H1 (cell line): ENCODE data around the gene MEST. TPM values are rescaled to one million over a fixed set of nuclear protein-coding genes. Genes with fewer than 3 reads are reported as not detected.

Source experiments
- CTCF ChIA-PET: fragments of 300-600 bp; sonication (Branson Sonifier 250); formaldehyde crosslinking; loops from one replicate; lab custom pipeline; 2021; ENCODE audit not compliant: partially characterized antibody; lab: Charles Lee
- POLR2A ChIA-PET: fragments of 300-600 bp; sonication (Branson Sonifier 250); formaldehyde crosslinking; loops from one replicate; lab custom pipeline; 2021; ENCODE audit warnings: inconsistent platforms; ENCODE audit not compliant: partially characterized antibody; lab: Charles Lee
- DNase-seq, 2 experiments: peaks; one replicate each; pipeline versions ENCODE4 v3.0.0 to v3.0.0-alpha.2; 2010 to 2022; ENCODE audit warnings: low spot score in 2 of 2, low read depth in 1 of 2, mixed read lengths in 1 of 2
- FAIRE-seq: peaks from 2 replicates; lab custom pipeline; 2011; peaks lifted over from hg19 to GRCh38; lab: Jason Lieb, UNC
- H2AFZ ChIP-seq: 2 replicates; pipeline ENCODE4 v1.8.1; 2012; ENCODE audit warnings: low read length, inconsistent platforms
- H2AK5ac ChIP-seq: 2 replicates; pipeline ENCODE4 v1.6.1; 2013; ENCODE audit warnings: low read depth, low read length
- H2BK120ac ChIP-seq: replicated peaks from 2 replicates; pipeline ENCODE3; 2013; ENCODE audit warnings: low read depth, low read length, inconsistent platforms
- H2BK12ac ChIP-seq: 2 replicates; pipeline ENCODE4 v1.6.1; 2013; ENCODE audit warnings: low read depth, low read length
- H2BK15ac ChIP-seq: 2 replicates; pipeline ENCODE4 v1.6.1; 2013; ENCODE audit warnings: low read length
- H2BK20ac ChIP-seq: 2 replicates; pipeline ENCODE4 v1.6.1; 2013; ENCODE audit warnings: low read length
- H2BK5ac ChIP-seq: 2 replicates; pipeline ENCODE4 v1.6.1; 2013; ENCODE audit warnings: low read depth, low read length
- H3K14ac ChIP-seq: 2 replicates; pipeline ENCODE4 v1.6.1; 2013; ENCODE audit warnings: inconsistent platforms; ENCODE audit not compliant: insufficient read length
- H3K18ac ChIP-seq: 2 replicates; pipeline ENCODE4 v1.6.1; 2013; ENCODE audit warnings: low read length; ENCODE audit errors: extremely low read depth
- H3K23ac ChIP-seq: 2 replicates; pipeline ENCODE4 v1.6.1; 2013; ENCODE audit warnings: inconsistent platforms; ENCODE audit not compliant: insufficient read length
- H3K23me2 ChIP-seq: 2 replicates; pipeline ENCODE4 v1.6.1; 2013; ENCODE audit warnings: low read depth, low read length
- H3K27ac ChIP-seq: 2 replicates; pipeline ENCODE4 v1.6.1; 2011; ENCODE audit warnings: low read depth, low read length, inconsistent platforms
- H3K27me3 ChIP-seq, 4 experiments: replicated peaks in 1 of 4; 1 replicate in 1 of 4; 2 replicates in 3 of 4; pipeline versions ENCODE4 v1.6.1 to v1.8.1; 2011 to 2013; ENCODE audit warnings: low read length in 3 of 4, mild to moderate bottlenecking in 3 of 4, inconsistent platforms in 2 of 4, mixed read lengths in 2 of 4, moderate library complexity in 1 of 4; ENCODE audit not compliant: control insufficient read depth in 3 of 4, insufficient read depth in 3 of 4; ENCODE audit errors: extremely low read depth in 1 of 4
- H3K36me3 ChIP-seq, 4 experiments: 2 replicates each; pipeline versions ENCODE4 v1.6.1 to v1.8.1; 2011 to 2013; ENCODE audit warnings: mild to moderate bottlenecking in 4 of 4, low read length in 3 of 4, moderate library complexity in 2 of 4, control low read depth in 1 of 4, inconsistent platforms in 1 of 4; ENCODE audit not compliant: insufficient read depth in 4 of 4, control insufficient read depth in 2 of 4
- H3K4ac ChIP-seq: replicated peaks from 2 replicates; pipeline ENCODE3; 2013; ENCODE audit warnings: low read length, low read depth, mixed read lengths, inconsistent platforms; ENCODE audit not compliant: insufficient read length
- H3K4me1 ChIP-seq, 4 experiments: replicated peaks in 1 of 4; 1 replicate in 1 of 4; 2 replicates in 3 of 4; pipeline versions ENCODE4 v1.6.1 to v1.8.1; 2011 to 2013; ENCODE audit warnings: low read length in 3 of 4, inconsistent platforms in 2 of 4, mixed read lengths in 1 of 4; ENCODE audit not compliant: insufficient read depth in 4 of 4, control insufficient read depth in 3 of 4
- H3K4me2 ChIP-seq, 2 experiments: 2 replicates each; pipeline versions ENCODE4 v1.6.1 to v1.8.1; 2011 to 2013; ENCODE audit warnings: low read depth in 2 of 2, low read length in 2 of 2, control low read depth in 1 of 2, inconsistent platforms in 1 of 2, mild to moderate bottlenecking in 1 of 2; ENCODE audit not compliant: insufficient read depth in 1 of 2
- H3K4me3 ChIP-seq, 4 experiments: fragments of 200-600, 300-600 bp in 1 of 4; sonication (generic), shearing (Covaris generic), sonication (Bioruptor Twin) in 1 of 4; 2 replicates each; pipeline versions ENCODE4 v1.5.1 to v1.8.1; 2011 to 2016; ENCODE audit warnings: low read length in 4 of 4, low read depth in 3 of 4, control low read depth in 2 of 4, inconsistent platforms in 2 of 4, mild to moderate bottlenecking in 2 of 4, mixed read lengths in 1 of 4, moderate library complexity in 1 of 4; ENCODE audit not compliant: insufficient read depth in 2 of 4; ENCODE audit errors: extremely low read depth in 1 of 4
- H3K56ac ChIP-seq: replicated peaks from 2 replicates; pipeline ENCODE3; 2013; ENCODE audit warnings: low read depth, mild to moderate bottlenecking, mixed read lengths, low read length, inconsistent platforms; ENCODE audit not compliant: insufficient read length
- H3K79me1 ChIP-seq: 2 replicates; pipeline ENCODE4 v1.6.1; 2013; ENCODE audit warnings: low read depth, low read length, control low read depth
- H3K79me2 ChIP-seq, 2 experiments: 2 replicates each; pipeline versions ENCODE4 v1.6.1 to v1.8.1; 2012 to 2013; ENCODE audit warnings: low read length in 2 of 2, mild to moderate bottlenecking in 2 of 2, inconsistent platforms in 1 of 2; ENCODE audit not compliant: insufficient read depth in 2 of 2, control insufficient read depth in 1 of 2
- H3K9ac ChIP-seq, 4 experiments: replicated peaks in 1 of 4; 1 replicate in 1 of 4; 2 replicates in 3 of 4; pipeline versions ENCODE4 v1.6.1 to v1.8.1; 2011 to 2013; ENCODE audit warnings: low read depth in 3 of 4, low read length in 3 of 4, control low read depth in 2 of 4, mild to moderate bottlenecking in 2 of 4, moderate library complexity in 2 of 4, inconsistent platforms in 1 of 4; ENCODE audit errors: extremely low read depth in 1 of 4
- H3K9me3 ChIP-seq, 2 experiments: 2 replicates each; pipeline versions ENCODE4 v1.6.1 to v1.8.1; 2012 to 2013; ENCODE audit warnings: mild to moderate bottlenecking in 2 of 2, moderate library complexity in 2 of 2, control low read depth in 1 of 2, inconsistent platforms in 1 of 2, low read depth in 1 of 2, low read length in 1 of 2, mixed read lengths in 1 of 2; ENCODE audit not compliant: insufficient read depth in 2 of 2
- H4K20me1 ChIP-seq, 2 experiments: replicated peaks in 1 of 2; 2 replicates each; pipeline versions ENCODE3 to v1.8.1; 2011 to 2013; ENCODE audit warnings: inconsistent platforms in 2 of 2, low read length in 2 of 2, mild to moderate bottlenecking in 1 of 2; ENCODE audit not compliant: insufficient read depth in 2 of 2, control insufficient read depth in 1 of 2
- H4K5ac ChIP-seq: 2 replicates; pipeline ENCODE4 v1.6.1; 2013; ENCODE audit warnings: low read length, low read depth, mixed read lengths, inconsistent platforms; ENCODE audit not compliant: insufficient read length
- H4K8ac ChIP-seq: 2 replicates; pipeline ENCODE4 v1.8.0; 2013; ENCODE audit warnings: mild to moderate bottlenecking, moderate library complexity, low read length, inconsistent platforms; ENCODE audit not compliant: insufficient read depth; ENCODE audit errors: extremely low read depth
- H4K91ac ChIP-seq: replicated peaks from 2 replicates; pipeline ENCODE3; 2013; ENCODE audit warnings: low read length, mixed read lengths, inconsistent platforms; ENCODE audit not compliant: insufficient read length
- BACH1 ChIP-seq: IDR thresholded peaks from 2 replicates; pipeline ENCODE4 v1.6.1; 2012; ENCODE audit warnings: low read length, improper control_type of control experiment
- CEBPB ChIP-seq: IDR thresholded peaks from 2 replicates; pipeline ENCODE4 v1.6.1; 2012; ENCODE audit warnings: low read depth, low read length
- CHD2 ChIP-seq: IDR thresholded peaks from 2 replicates; pipeline ENCODE4 v1.6.1; 2012; ENCODE audit warnings: low read length, improper control_type of control experiment
- GABPA ChIP-seq: IDR thresholded peaks from 2 replicates; pipeline ENCODE4 v1.6.1; 2011; ENCODE audit warnings: mild to moderate bottlenecking, low read length, moderate library complexity, borderline replicate concordance; ENCODE audit not compliant: insufficient read depth
- MAFK ChIP-seq: IDR thresholded peaks from 2 replicates; pipeline ENCODE4 v1.6.1; 2012; ENCODE audit warnings: low read depth, mild to moderate bottlenecking, improper control_type of control experiment, low read length
- MAX ChIP-seq: IDR thresholded peaks from 2 replicates; pipeline ENCODE4 v1.6.1; 2012; ENCODE audit warnings: inconsistent platforms
- NANOG ChIP-seq: IDR thresholded peaks from 2 replicates; pipeline ENCODE4 v1.6.1; 2011; ENCODE audit warnings: low read length, low read depth, mild to moderate bottlenecking, inconsistent platforms; ENCODE audit not compliant: insufficient read depth, poor library complexity, severe bottlenecking
- NRF1 ChIP-seq: IDR thresholded peaks from 2 replicates; pipeline ENCODE4 v1.6.1; 2011; ENCODE audit warnings: mild to moderate bottlenecking, low read depth, low read length, improper control_type of control experiment
- SP2 ChIP-seq: IDR thresholded peaks from 2 replicates; pipeline ENCODE4 v1.6.1; 2012; ENCODE audit warnings: mild to moderate bottlenecking, low read length, inconsistent platforms
- SRF ChIP-seq: IDR thresholded peaks from 2 replicates; pipeline ENCODE4 v1.6.1; 2011; ENCODE audit warnings: mild to moderate bottlenecking, low read depth, low read length, moderate library complexity
- SUZ12 ChIP-seq: fragments of 200-600 bp; sonication (generic); IDR thresholded peaks from 2 replicates; pipeline ENCODE4 v1.6.1; 2012; ENCODE audit warnings: mild to moderate bottlenecking, inconsistent platforms, low read length, moderate library complexity, mixed read lengths
- TEAD4 ChIP-seq: IDR thresholded peaks from 2 replicates; pipeline ENCODE4 v1.6.1; 2012; ENCODE audit warnings: low read depth, low read length, inconsistent platforms, mixed read lengths
- WGBS, 2 experiments: shearing (Covaris generic) in 1 of 2; methylation state at CpG; one replicate each; pipeline versions ENCODE4 v1.1.6 to v1.1.7; 2013 to 2015; ENCODE audit warnings: low lambda C conversion rate in 2 of 2, mixed read lengths in 2 of 2, inconsistent platforms in 1 of 2, low coverage in 1 of 2, missing lambda C conversion rate in 1 of 2; ENCODE audit not compliant: insufficient replicate concordance in 2 of 2, insufficient coverage in 1 of 2, insufficient read length in 1 of 2; ENCODE audit errors: extremely low coverage in 1 of 2, missing lambda C conversion rate in 1 of 2; 5-methylcytosine and 5-hydroxymethylcytosine counted together
- polyA plus RNA-seq, 7 experiments: library from polyadenylated mRNA; depleted of rRNA in 3 of 7; stranded (reverse) in 5 of 7; unstranded in 2 of 7; fragments of >200 nt in 5 of 7; fragments of 200-250 nt in 2 of 7; gene quantifications; 1 replicate in 5 of 7; 2 replicates in 1 of 7; 4 replicates in 1 of 7; pipeline versions ENCODE4 v1.2.1 to v1.2.3, GENCODE V29; 2011 to 2013; ENCODE audit warnings: missing spikeins in 2 of 7, mixed read lengths in 2 of 7
- total RNA-seq: library from RNA; stranded (reverse); fragmentation: NEBNext Ultra II Directional; extraction: Animal tissue kit (Norgen Biotek cat#: 25700); gene quantifications from 2 replicates; pipeline ENCODE4 v1.2.1, GENCODE V29; 2021

Gene MEST
- total and polyA plus RNA-seq, 2 of the 8 experiments (the other 6 are each of a cell fraction or from before 2014, with no cell fraction given): 176 to 269 TPM

GRCh38 chr7:130444234-130444633 lies 47.7 kb upstream of the MEST start:
- ChIA-PET POLR2A (no interaction called here), CTCF (interaction anchor here (0.8 kb wide), 1 partner anchor 8 kb away, joined by 3 read pairs; no protein-coding TSS in a partner anchor)
- no peak overlapping the region for H3K4me3 ChIP-seq
- H4K5ac ChIP-seq: no peak overlapping the region
- H3K4ac ChIP-seq: no peak overlapping the region
- H3K4me1 ChIP-seq: peaks cover 5 to 12% (median 7%) of the 10 kb centered on the region in 4 experiments; a peak in 6 of 7 replicates
- H3K36me3 ChIP-seq: no peaks in the 10 kb centered on the region
- no peak overlapping the region for H2BK5ac ChIP-seq
- H4K91ac ChIP-seq: no peak overlapping the region
- no peak overlapping the region for H3K14ac ChIP-seq
- H3K4me2 ChIP-seq: no peak overlapping the region
- TF ChIP-seq TEAD4 (no peak), SUZ12 (no peak), SRF (no peak), NANOG (no peak), MAX (no peak), NRF1 (no peak), MAFK (no peak), CHD2 (no peak), CEBPB (no peak), GABPA (no peak), BACH1 (no peak), SP2 (no peak)
- 0 out of 2 replicates have a peak overlapping the region, but pooled peaks have one; percentile 16 for H2AFZ ChIP-seq
- no peak overlapping the region for H2BK20ac ChIP-seq
- H3K23ac ChIP-seq: no peak overlapping the region
- FAIRE-seq (no peak), DNase-seq (no peak)
- no peak overlapping the region for H4K8ac ChIP-seq
- H3K56ac ChIP-seq: no peak overlapping the region
- no peaks in the 10 kb centered on the region for H3K79me1 ChIP-seq
- H3K27ac ChIP-seq: no peak overlapping the region
- H2BK12ac ChIP-seq: no peak overlapping the region
- no peaks in the 10 kb centered on the region; a peak in 1 of 7 replicates for H3K27me3 ChIP-seq
- H4K20me1 ChIP-seq: no peaks in the 10 kb centered on the region
- no peak overlapping the region for H3K18ac ChIP-seq
- H3K79me2 ChIP-seq: no peaks in the 10 kb centered on the region
- no peak overlapping the region for H3K9ac ChIP-seq
- no peak overlapping the region for H2BK120ac ChIP-seq
- H3K9me3 ChIP-seq: peaks cover 0 to 12% of the 10 kb centered on the region in 2 experiments; a peak in 2 of 4 replicates
- no peaks in the 10 kb centered on the region for H3K23me2 ChIP-seq
- H2BK15ac ChIP-seq: no peak overlapping the region
- 86% methylated on average over 3 of the region's 3 CpGs; no CpG with 5 or more reads in 1 of the 2 experiments for WGBS, 2 experiments
- no peak overlapping the region for H2AK5ac ChIP-seq
